Measurements from ENCODE around the gene LVRN. TPM values are rescaled to one million over a fixed set of nuclear protein-coding genes. Genes with fewer than 3 reads are reported as not detected.

LVRN gene
- total RNA-seq, 3 donors from 2014 or later, result 2.6 to 72.3 (median 3.3) TPM

DNA sequence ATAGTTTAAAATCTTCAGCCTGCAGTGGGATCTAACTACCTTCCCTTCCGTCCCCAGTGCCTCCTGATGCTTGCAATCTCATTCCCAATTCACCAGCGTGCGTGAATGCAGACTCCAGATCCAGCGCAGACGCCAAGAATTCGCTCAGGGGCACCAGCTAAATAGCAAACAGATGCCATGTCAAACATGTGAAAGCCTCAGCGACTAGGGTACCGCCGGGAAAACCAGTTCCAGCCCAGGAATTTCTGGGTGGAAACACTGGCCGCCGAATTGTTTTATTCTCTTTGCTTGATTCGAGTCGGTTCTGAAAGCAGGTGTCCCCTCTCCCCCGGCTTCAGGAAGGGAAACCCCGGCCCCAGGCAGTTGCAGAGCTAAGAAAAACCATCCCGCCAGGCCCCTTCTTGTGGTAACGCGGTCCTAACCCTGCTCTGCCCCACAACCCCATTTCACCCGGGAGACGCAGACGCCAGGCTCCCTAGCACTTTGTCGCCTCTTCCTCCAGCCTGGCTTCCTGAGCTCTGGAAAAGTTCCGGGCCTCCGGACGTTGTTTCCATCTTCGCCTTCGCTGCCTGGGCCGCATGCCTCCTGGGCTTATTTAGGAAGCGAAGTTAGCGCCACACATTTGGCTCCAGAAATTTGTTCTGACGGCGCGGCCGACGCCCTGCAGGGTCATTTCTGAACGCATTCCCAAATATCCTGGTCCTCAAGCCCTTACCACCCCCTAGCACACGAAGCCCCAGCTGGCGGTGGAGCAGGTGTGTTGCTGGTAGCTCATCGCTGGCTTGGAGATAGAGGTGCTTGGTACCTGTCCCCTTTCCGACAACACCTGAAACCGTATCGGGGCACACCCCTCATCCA, 665 bp upstream of the LVRN start:
- TF ChIP-seq POLR2A (IDR thresholded peaks at IDR 0.05), result no peak
- TF ChIP-seq POLR2AphosphoS5 (IDR thresholded peaks at IDR 0.05), result no peak
- TF ChIP-seq, protein P1, sequence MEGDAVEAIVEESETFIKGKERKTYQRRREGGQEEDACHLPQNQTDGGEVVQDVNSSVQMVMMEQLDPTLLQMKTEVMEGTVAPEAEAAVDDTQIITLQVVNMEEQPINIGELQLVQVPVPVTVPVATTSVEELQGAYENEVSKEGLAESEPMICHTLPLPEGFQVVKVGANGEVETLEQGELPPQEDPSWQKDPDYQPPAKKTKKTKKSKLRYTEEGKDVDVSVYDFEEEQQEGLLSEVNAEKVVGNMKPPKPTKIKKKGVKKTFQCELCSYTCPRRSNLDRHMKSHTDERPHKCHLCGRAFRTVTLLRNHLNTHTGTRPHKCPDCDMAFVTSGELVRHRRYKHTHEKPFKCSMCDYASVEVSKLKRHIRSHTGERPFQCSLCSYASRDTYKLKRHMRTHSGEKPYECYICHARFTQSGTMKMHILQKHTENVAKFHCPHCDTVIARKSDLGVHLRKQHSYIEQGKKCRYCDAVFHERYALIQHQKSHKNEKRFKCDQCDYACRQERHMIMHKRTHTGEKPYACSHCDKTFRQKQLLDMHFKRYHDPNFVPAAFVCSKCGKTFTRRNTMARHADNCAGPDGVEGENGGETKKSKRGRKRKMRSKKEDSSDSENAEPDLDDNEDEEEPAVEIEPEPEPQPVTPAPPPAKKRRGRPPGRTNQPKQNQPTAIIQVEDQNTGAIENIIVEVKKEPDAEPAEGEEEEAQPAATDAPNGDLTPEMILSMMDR (IDR thresholded peaks at IDR 0.05), result no peak
- H3K27ac ChIP-seq, result no peak overlapping the region
- peaks cover 0 to 13% of the 10 kb centered on the region in 2 donors for H3K4me1 ChIP-seq
- intact Hi-C loops (cut with DNase I; ENCODE audit: low total_unique reads), result no loop called here
- H3K4me3 ChIP-seq, result peak overlapping the region in 2 of 3 donors; percentile 36 to 63
- H3K9me3 ChIP-seq, result no peaks in the 10 kb centered on the region
- H3K27me3 ChIP-seq, result peaks cover 2 to 60% of the 10 kb centered on the region in 2 donors
- DNase-seq (ENCODE audit: low spot score in 2 of 2), result no peak
- no peaks in the 10 kb centered on the region for H3K36me3 ChIP-seq

DNA sequence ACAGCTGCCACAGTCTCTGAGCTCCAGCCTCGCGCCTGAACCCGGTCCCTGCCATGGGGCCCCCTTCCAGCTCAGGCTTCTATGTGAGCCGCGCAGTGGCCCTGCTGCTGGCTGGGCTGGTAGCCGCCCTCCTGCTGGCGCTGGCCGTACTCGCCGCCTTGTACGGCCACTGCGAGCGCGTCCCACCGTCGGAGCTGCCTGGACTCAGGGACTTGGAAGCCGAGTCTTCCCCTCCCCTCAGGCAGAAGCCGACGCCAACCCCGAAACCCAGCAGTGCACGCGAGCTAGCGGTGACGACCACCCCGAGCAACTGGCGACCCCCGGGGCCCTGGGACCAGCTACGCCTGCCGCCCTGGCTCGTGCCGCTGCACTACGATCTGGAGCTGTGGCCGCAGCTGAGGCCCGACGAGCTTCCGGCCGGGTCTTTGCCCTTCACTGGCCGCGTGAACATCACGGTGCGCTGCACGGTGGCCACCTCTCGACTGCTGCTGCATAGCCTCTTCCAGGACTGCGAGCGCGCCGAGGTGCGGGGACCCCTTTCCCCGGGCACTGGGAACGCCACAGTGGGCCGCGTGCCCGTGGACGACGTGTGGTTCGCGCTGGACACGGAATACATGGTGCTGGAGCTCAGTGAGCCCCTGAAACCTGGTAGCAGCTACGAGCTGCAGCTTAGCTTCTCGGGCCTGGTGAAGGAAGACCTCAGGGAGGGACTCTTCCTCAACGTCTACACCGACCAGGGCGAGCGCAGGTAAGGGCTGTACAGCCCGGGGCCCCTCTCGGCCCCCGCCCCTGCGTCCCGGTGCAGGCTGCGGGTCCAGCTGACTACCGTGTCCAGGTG, 509 bp downstream of the LVRN start:
- H3K27ac ChIP-seq, result no peak overlapping the region
- H3K27me3 ChIP-seq, result peaks cover 2 to 55% of the 10 kb centered on the region in 2 donors
- TF ChIP-seq POLR2A (IDR thresholded peaks at IDR 0.05), result no peak
- TF ChIP-seq, protein P1 (IDR thresholded peaks at IDR 0.05), result no peak
- no peak for TF ChIP-seq POLR2AphosphoS5 (IDR thresholded peaks at IDR 0.05)

DNA sequence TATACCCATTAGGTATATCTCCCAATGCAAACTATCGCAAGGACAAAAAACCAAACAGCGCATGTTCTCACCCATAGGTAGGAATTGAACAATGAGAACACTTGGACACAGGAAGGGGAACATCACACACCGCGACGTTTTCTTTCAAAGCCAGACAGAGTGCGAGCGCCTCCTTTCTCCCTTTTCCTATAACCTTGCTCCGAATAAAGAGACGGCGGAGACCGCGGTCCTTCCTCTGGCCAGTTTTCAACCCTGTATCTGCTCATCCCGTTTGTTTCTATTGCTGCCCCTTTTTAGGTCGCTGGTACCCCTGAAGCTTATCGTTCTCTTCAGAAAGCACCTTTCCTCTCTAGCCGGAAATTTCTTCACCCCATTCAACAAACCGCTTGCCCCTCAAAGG, 1.3 kb downstream of the LVRN start:
- Histone ChIP-seq H3K4me1 (peaks cover 0 to 13% of the 10 kb centered on the region in 2 donors), H3K27ac (no peak overlapping the region), H3K27me3 (peaks cover 2 to 47% of the 10 kb centered on the region in 2 donors), H3K9me3 (no peaks in the 10 kb centered on the region), H3K4me3 (no peak overlapping the region), H3K36me3 (no peaks in the 10 kb centered on the region)
- TF ChIP-seq, protein P1 (IDR thresholded peaks at IDR 0.05), result no peak
- no peak for TF ChIP-seq POLR2AphosphoS5 (IDR thresholded peaks at IDR 0.05)
- no peak for TF ChIP-seq POLR2A (IDR thresholded peaks at IDR 0.05)
- DNase-seq (ENCODE audit: low spot score in 2 of 2), result no peak
- intact Hi-C loops (cut with DNase I; ENCODE audit: low total_unique reads), result no loop called here

More for the DNA sequence above, 509 bp downstream of the LVRN start:
- Histone ChIP-seq H3K36me3 (no peaks in the 10 kb centered on the region), H3K4me3 (peak overlapping the region; percentile 35 to 63 (median 36)), H3K4me1 (peaks cover 0 to 13% of the 10 kb centered on the region in 2 donors), H3K9me3 (no peaks in the 10 kb centered on the region)
- intact Hi-C loops (cut with DNase I; ENCODE audit: low total_unique reads), result no loop called here
- no peak for DNase-seq (ENCODE audit: low spot score in 2 of 2)

DNA sequence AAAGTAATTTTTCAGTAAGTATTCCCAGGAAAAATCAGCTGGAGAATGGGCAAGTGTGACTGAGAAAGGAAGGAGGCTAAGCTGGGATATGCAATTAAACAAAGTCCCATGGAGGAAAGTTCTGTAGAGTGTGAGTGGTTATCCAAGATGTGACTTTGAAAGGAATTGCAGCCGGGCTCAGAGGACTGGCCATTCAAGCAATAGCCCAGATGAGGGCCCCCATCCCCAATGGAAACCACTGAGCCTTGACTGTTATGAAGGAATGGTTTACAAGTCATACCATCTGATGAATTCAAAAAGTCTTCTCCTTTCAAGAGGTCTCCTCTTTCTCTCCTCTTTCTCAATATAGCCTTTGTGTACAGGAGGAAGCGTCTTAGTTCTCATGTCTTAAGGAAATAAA, 6.5 kb downstream of the LVRN start:
- intact Hi-C loops (cut with DNase I; ENCODE audit: low total_unique reads), result no loop called here
- TF ChIP-seq POLR2A (IDR thresholded peaks at IDR 0.05), result no peak

DNA sequence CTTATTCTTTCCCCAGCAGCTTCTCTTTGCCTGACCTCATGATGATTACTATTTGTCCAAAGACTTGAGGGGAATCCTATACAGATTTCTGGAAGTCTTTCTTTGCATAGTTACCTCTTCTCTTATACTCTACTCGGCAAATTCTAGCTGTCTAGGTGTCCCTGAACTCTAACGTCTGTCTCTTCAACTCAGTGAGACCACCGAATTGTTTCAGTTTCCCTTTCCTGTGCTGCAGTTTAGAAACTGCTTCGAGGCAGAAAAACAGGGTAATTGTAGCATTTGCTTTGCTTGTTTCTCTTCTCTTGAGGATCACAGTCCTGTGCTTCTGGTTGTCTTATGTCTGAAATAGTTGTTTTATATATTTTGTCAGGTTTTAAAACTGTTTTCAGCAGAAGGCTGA, 14.8 kb downstream of the LVRN start:
- Histone ChIP-seq H3K4me1 (no peaks in the 10 kb centered on the region), H3K36me3 (no peaks in the 10 kb centered on the region), H3K9me3 (peaks cover 0 to 6% of the 10 kb centered on the region in 2 donors), H3K27me3 (no peaks in the 10 kb centered on the region), H3K4me3 (no peak overlapping the region), H3K27ac (no peak overlapping the region)
- TF ChIP-seq POLR2AphosphoS5 (IDR thresholded peaks at IDR 0.05), result no peak
- TF ChIP-seq, protein P1 (IDR thresholded peaks at IDR 0.05), result no peak
- TF ChIP-seq POLR2A (IDR thresholded peaks at IDR 0.05), result no peak
- intact Hi-C loops (cut with DNase I; ENCODE audit: low total_unique reads), result no loop called here
- DNase-seq (ENCODE audit: low spot score in 2 of 2), result no peak

More for the DNA sequence above, 6.5 kb downstream of the LVRN start:
- DNase-seq (ENCODE audit: low spot score in 2 of 2), result no peak
- peaks cover 0 to 6% of the 10 kb centered on the region in 2 donors for H3K9me3 ChIP-seq
- H3K27me3 ChIP-seq, result no peaks in the 10 kb centered on the region
- H3K36me3 ChIP-seq, result no peaks in the 10 kb centered on the region
- no peak overlapping the region for H3K4me3 ChIP-seq
- H3K4me1 ChIP-seq, result no peaks in the 10 kb centered on the region
- no peak overlapping the region for H3K27ac ChIP-seq
